Suprapubic skin (tissue), 4 donors: ENCODE measurements around the gene INPP5B. TPM values are rescaled to one million over a fixed set of nuclear protein-coding genes. Genes with fewer than 3 reads are reported as not detected.

Experiments used
- DNase-seq, 2 donors: peaks; one replicate each; pipeline ENCODE4 v3.0.0-alpha.2; 2019; ENCODE audit warnings: low spot score in 2 of 2
- H3K27ac ChIP-seq: fragments of 200-600 bp; sonication (generic); one replicate; pipeline ENCODE4 v1.5.1; 2019
- H3K27me3 ChIP-seq: fragments of 200-600 bp; sonication (generic); one replicate; pipeline ENCODE4 v1.5.1; 2019
- H3K36me3 ChIP-seq: fragments of 200-600 bp; sonication (generic); one replicate; pipeline ENCODE4 v1.5.1; 2019
- H3K4me1 ChIP-seq: fragments of 200-600 bp; sonication (generic); one replicate; pipeline ENCODE4 v1.5.1; 2019
- H3K4me3 ChIP-seq: fragments of 200-600 bp; sonication (generic); one replicate; pipeline ENCODE4 v1.5.1; 2019; ENCODE audit warnings: mild to moderate bottlenecking
- H3K9me3 ChIP-seq: fragments of 200-600 bp; sonication (generic); one replicate; pipeline ENCODE4 v1.5.1; 2019
- EP300 ChIP-seq: sonication (generic); formaldehyde crosslinking; IDR thresholded peaks from one replicate; pipeline ENCODE4 v1.6.1; 2017; ENCODE audit warnings: antibody characterized with exemption
- POLR2A ChIP-seq, 2 donors: fragments of 450-650 bp; IDR thresholded peaks; one replicate each; pipeline ENCODE4 v1.6.1; 2017; ENCODE audit warnings: antibody characterized with exemption in 2 of 2, mild to moderate bottlenecking in 2 of 2, moderate library complexity in 2 of 2
- POLR2AphosphoS5 ChIP-seq, 3 donors: sonication (generic); formaldehyde crosslinking; IDR thresholded peaks; one replicate each; pipeline ENCODE4 v1.6.1; 2017; ENCODE audit warnings: antibody characterized with exemption in 3 of 3
- WGBS: methylation state at CpG from one replicate; pipeline ENCODE4 v1.1.5; 2018; 5-methylcytosine and 5-hydroxymethylcytosine counted together
- total RNA-seq, 4 donors: library from RNA; depleted of rRNA; stranded (reverse); fragments of >200 nt; gene quantifications; one replicate each; pipeline ENCODE4 v1.1.0, GENCODE V29; 2016
- TF ChIP-seq, protein P1 (sequence below), 2 donors: fragments of 200-600 bp in 1 of 2; fragments of 450-650 bp in 1 of 2; sonication (generic) in 1 of 2; IDR thresholded peaks; one replicate each; pipeline ENCODE4 v1.5.1; 2016 to 2019; ENCODE audit warnings: antibody characterized with exemption in 2 of 2, mild to moderate bottlenecking in 1 of 2, moderate library complexity in 1 of 2

Gene INPP5B
- total RNA-seq, 4 donors from 2014 or later, result 14.0 to 30.9 (median 17.9) TPM

DNA sequence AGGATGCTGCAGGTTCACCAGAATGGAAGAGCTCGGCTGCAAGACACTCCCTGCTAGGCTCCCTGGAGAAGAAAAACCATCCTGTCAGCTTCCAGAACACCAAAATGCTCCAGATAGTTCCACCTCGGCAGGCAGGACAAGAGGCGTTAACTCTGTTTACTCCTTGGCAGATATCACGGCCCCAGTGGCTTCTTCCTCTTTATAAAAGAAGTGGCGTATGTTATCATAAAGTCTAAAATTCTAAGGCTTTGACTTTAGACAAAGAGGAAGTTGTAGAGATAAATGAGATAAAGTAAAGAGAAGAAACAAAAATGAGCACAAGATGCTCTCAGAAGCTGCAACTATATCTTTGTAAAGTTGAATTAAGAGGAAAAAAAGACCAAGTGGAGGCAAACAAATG lies 63.2 kb downstream of the INPP5B start:
- Histone ChIP-seq H3K9me3 (no peaks in the 10 kb centered on the region), H3K36me3 (peaks cover 99% of the 10 kb centered on the region), H3K4me3 (no peak overlapping the region), H3K27me3 (no peaks in the 10 kb centered on the region), H3K27ac (no peak overlapping the region), H3K4me1 (no peaks in the 10 kb centered on the region)
- no peak for TF ChIP-seq POLR2AphosphoS5 (IDR thresholded peaks at IDR 0.05)
- no peak for TF ChIP-seq EP300
- TF ChIP-seq, protein P1, sequence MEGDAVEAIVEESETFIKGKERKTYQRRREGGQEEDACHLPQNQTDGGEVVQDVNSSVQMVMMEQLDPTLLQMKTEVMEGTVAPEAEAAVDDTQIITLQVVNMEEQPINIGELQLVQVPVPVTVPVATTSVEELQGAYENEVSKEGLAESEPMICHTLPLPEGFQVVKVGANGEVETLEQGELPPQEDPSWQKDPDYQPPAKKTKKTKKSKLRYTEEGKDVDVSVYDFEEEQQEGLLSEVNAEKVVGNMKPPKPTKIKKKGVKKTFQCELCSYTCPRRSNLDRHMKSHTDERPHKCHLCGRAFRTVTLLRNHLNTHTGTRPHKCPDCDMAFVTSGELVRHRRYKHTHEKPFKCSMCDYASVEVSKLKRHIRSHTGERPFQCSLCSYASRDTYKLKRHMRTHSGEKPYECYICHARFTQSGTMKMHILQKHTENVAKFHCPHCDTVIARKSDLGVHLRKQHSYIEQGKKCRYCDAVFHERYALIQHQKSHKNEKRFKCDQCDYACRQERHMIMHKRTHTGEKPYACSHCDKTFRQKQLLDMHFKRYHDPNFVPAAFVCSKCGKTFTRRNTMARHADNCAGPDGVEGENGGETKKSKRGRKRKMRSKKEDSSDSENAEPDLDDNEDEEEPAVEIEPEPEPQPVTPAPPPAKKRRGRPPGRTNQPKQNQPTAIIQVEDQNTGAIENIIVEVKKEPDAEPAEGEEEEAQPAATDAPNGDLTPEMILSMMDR (IDR thresholded peaks at IDR 0.05), result no peak
- TF ChIP-seq POLR2A (IDR thresholded peaks at IDR 0.05), result no peak
- 83% methylated on average over 5 of the region's 5 CpGs for WGBS
- DNase-seq, result peak in 1 of 2 donors; percentile 4

GRCh38 chr1:37879865-37880264 lies 67.0 kb downstream of the INPP5B start:
- H3K4me1 ChIP-seq, result no peaks in the 10 kb centered on the region
- H3K27me3 ChIP-seq, result no peaks in the 10 kb centered on the region
- H3K27ac ChIP-seq, result no peak overlapping the region
- no peak overlapping the region for H3K4me3 ChIP-seq
- DNase-seq, result no peak
- peaks cover 95% of the 10 kb centered on the region for H3K36me3 ChIP-seq
- H3K9me3 ChIP-seq, result no peaks in the 10 kb centered on the region
- 91% methylated on average over 4 of the region's 4 CpGs for WGBS
- no peak for TF ChIP-seq POLR2A (IDR thresholded peaks at IDR 0.05)
- TF ChIP-seq, protein P1 (IDR thresholded peaks at IDR 0.05), result no peak
- TF ChIP-seq POLR2AphosphoS5 (IDR thresholded peaks at IDR 0.05), result no peak
- no peak for TF ChIP-seq EP300

DNA sequence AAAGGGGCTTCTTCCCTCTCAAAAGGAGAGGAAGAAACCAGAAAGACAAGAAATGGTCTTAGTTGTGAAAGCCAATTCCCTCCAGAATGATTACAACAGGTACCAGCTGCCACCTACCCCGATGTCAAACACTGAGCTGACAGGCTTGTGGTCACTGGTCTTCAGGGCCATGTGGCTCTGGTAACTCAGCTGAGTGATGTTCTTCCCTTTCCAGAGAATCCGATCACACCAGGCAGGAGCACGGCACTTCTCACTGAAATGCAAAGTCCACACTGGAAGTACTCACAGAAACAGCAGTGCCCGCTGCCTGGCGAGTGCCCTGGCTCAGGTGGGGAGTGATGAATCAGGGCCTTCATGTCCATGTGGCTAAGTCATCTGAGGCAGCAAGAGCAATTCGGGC lies 68.8 kb downstream of the INPP5B start:
- WGBS, result 88% methylated on average over 6 of the region's 6 CpGs
- Histone ChIP-seq H3K4me1 (no peaks in the 10 kb centered on the region), H3K36me3 (peaks cover 96% of the 10 kb centered on the region), H3K27me3 (no peaks in the 10 kb centered on the region), H3K9me3 (no peaks in the 10 kb centered on the region), H3K27ac (no peak overlapping the region), H3K4me3 (no peak overlapping the region)
- TF ChIP-seq EP300 (no peak), POLR2AphosphoS5 (IDR thresholded peaks at IDR 0.05) (no peak), POLR2A (IDR thresholded peaks at IDR 0.05) (no peak)
- TF ChIP-seq, protein P1 (IDR thresholded peaks at IDR 0.05), result no peak
- no peak for DNase-seq

- WGBS, result 89% methylated on average over 1 of the region's 1 CpG
- no peaks in the 10 kb centered on the region for H3K4me1 ChIP-seq
- no peaks in the 10 kb centered on the region for H3K27me3 ChIP-seq
- TF ChIP-seq POLR2AphosphoS5 (IDR thresholded peaks at IDR 0.05) (no peak), POLR2A (IDR thresholded peaks at IDR 0.05) (no peak), EP300 (no peak)
- TF ChIP-seq, protein P1 (IDR thresholded peaks at IDR 0.05), result no peak
- no peak overlapping the region for H3K4me3 ChIP-seq
- no peaks in the 10 kb centered on the region for H3K9me3 ChIP-seq
- no peak for DNase-seq
- H3K27ac ChIP-seq, result no peak overlapping the region
- peaks cover 84% of the 10 kb centered on the region for H3K36me3 ChIP-seq
Observed at GRCh38 chr1:37875833-37876232, 71.0 kb downstream of the INPP5B start.

GRCh38 chr1:37872692-37873091 lies 74.2 kb downstream of the INPP5B start:
- Histone ChIP-seq H3K9me3 (no peaks in the 10 kb centered on the region), H3K4me1 (no peaks in the 10 kb centered on the region), H3K27me3 (no peaks in the 10 kb centered on the region), H3K36me3 (peaks cover 76% of the 10 kb centered on the region), H3K27ac (no peak overlapping the region), H3K4me3 (no peak overlapping the region)
- no peak for DNase-seq
- no peak for TF ChIP-seq POLR2A (IDR thresholded peaks at IDR 0.05)
- TF ChIP-seq EP300, result no peak
- no peak for TF ChIP-seq POLR2AphosphoS5 (IDR thresholded peaks at IDR 0.05)
- 83% methylated on average over 1 of the region's 1 CpG for WGBS

GRCh38 chr1:37868466-37868865 lies 78.4 kb downstream of the INPP5B start:
- DNase-seq, result no peak
- Histone ChIP-seq H3K9me3 (no peaks in the 10 kb centered on the region), H3K4me1 (peaks cover 4% of the 10 kb centered on the region), H3K27me3 (no peaks in the 10 kb centered on the region), H3K4me3 (no peak overlapping the region), H3K27ac (no peak overlapping the region), H3K36me3 (peaks cover 57% of the 10 kb centered on the region)
- WGBS, result 76% methylated on average over 2 of the region's 2 CpGs
- TF ChIP-seq POLR2AphosphoS5 (IDR thresholded peaks at IDR 0.05), result no peak
- TF ChIP-seq, protein P1 (IDR thresholded peaks at IDR 0.05), result no peak
- TF ChIP-seq EP300, result no peak
- TF ChIP-seq POLR2A (IDR thresholded peaks at IDR 0.05), result no peak
